NK-92 (cell line): ENCODE measurements around the gene MEGF11.
"Not testable (repeated sequence)": the region's sequence is repeated elsewhere in the genome, so short reads cannot be mapped to it uniquely, and the experiment has no call there.

Experiments used
- DNase-seq: peaks from one replicate; lab custom pipeline; 2025; ENCODE audit not compliant: unreplicated experiment; lab: John Stamatoyannopoulos, UW

The MEGF11 gene

GRCh38 chr15:66276546-66276945, 23.0 kb upstream of the MEGF11 start:
- no peak for DNase-seq

DNA sequence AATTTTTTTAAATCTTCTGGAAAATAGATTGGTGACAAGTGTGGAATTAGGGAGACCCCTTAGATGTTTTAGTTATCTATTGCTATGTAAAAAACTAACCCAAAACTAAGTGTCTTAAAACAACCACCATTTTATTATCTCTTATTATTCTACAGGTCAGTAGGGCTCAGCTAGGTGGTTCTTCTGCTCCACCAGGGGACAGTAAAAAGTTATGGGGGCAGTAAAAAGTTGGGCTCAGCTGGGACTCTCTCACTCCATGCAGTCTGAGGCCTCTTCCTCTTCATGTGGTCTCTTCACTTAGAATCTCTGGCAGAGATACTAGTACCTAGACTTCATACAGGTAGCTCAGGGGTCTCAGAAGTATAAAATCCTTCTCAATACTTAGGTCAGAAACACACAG, 21.8 kb upstream of the MEGF11 start:
- DNase-seq: no peak

DNA sequence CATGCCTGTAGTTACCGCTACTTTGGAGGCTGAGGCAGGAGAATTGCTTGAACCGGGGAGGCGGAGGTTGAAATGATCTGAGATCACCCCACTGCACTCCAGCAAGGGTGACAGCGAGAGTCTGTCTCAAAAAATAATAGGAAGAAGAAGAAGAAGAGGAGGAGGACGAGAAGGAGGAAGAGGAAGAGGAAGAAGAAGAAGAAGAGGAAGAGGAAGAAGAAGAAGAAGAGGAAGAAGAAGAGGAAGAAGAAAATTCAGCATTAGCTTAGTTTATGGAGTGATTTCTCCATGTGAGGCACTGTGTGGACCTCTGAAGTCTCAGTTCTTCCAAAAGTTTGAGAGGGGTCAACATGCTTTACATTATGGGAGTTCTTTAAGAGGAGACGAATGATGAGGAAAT, 17.4 kb upstream of the MEGF11 start:
- no peak for DNase-seq

DNA sequence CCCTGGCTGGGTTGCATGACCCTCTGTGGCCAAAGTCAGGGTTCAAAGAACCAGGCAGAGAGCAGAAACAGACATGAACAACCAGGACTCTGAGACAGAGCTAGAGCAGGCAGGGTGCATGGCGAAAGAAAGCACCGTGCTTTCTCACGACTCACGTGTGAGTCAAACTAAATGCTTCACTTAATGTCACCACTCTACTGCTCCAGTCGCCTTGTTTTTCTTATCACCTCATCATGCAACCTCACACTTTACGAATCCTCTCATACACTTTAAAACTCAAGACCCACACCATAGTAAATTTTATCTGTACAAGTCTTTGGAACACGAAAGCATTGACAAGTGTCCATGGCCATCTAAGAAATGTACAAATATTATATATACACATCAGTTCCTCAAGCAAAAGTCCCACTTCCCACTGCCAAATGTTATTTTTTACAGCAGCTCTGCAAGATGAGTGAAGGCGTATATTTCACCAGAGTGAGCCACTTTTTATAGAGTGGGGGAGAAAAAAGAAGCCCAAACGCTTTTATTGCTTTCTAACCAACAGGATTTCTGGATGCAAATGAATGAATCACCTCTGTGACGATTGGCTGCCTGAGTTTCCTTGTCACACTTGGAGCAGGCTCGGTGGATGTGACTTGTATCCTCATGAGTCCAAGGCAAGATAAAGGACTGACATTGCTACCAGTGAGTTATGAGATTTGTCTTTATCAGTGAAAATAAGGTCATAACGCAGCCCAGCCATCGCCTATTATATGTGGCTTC, 16.0 kb upstream of the MEGF11 start:
- DNase-seq: no peak

DNA sequence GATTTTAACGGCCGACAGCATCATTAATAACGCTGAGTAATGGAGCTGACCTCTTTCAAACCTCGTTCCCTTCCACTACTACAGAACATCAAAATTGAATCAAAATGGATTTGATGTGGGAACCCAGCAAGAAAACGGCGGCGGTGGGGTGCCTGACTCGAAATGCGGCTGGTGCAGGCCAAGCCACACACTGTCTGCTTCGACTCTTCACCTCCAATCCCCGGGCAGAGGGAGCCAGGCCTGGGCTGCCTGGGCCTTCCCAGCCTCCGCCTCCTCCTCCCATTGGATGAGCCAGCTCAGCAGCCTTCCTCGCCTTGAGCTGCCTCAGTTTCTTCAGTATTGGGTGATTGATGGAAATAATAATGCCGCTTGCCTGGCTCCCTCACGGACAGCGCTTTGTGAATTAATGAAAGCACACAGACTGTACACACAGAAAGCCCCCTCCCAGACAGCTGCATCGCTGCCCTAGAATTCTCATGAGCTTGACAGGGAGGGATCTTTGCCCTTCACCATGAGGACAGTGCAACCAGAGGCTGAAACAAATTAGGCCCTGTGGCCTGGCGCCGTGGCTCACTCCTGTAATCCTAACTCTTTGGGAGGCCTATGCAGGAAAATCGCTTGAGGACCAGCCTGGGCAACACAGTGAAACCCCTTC, 11.4 kb upstream of the MEGF11 start:
- DNase-seq: no peak

GRCh38 chr15:66262837-66263236, 9.3 kb upstream of the MEGF11 start:
- not testable (repeated sequence) for DNase-seq

GRCh38 chr15:66261056-66261455, 7.5 kb upstream of the MEGF11 start:
- no peak for DNase-seq

DNA sequence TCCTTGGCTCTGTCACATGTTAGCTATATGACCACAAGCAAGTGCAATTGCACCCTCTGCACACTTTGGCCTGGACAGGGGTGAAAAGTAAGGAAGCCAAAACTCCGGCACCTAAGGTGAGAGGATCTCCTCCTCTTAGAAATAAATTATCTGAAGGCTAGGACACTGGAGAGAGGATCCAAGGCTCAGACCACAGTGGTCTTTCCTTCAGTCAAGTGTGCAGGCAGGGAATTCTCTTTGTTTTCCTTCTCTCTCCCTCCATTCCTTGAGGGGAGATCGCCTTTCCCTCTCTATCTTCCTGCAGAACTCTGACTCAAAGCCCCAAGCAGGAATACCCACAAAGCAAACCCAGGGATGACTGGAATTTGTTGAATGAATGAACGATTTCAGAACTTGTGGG, 3.1 kb upstream of the MEGF11 start:
- no peak for DNase-seq

DNA sequence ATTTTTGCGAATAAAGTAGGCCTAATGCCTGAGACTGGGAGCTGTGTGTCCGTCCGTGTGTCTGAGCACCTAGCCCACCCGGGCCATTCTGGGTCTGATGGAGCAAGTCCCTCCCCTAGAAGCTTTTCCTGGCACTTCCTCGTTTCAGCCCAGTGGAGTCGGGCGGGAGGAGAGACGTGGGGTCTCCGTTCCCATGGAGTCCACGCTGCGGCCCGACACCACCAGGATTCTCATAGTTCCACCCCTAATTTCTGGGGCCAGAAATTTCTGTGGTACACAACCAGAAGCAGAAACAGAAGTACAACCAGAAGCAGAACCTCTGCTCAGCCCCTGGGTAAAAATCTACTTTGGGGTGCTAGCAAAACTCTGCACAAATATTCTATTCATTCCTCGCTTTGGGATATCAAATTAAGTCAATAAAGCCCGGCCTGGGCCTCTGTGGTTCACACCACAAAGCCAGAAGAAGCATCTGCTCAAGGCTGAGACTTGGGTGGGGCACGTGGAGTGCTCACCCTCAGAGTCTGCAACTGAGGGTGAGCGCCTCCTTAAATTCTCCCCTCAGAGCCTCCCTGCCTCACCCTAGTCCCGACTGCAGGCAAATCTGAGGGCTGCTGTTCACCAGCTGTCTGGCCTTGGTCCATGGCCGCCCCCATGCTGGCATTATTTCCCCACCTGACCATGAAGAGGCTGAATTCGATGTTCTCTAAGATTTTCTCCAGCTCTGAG, 1.6 kb upstream of the MEGF11 start:
- DNase-seq: no peak

- no peak for DNase-seq
These were observed 770 bp upstream of the MEGF11 start for GRCh38 chr15:66254089-66254950.

GRCh38 chr15:66252685-66253417, 699 bp downstream of the MEGF11 start:
- no peak for DNase-seq

- no peak for DNase-seq
These were observed 1.5 kb downstream of the MEGF11 start for GRCh38 chr15:66251790-66252684.

DNA sequence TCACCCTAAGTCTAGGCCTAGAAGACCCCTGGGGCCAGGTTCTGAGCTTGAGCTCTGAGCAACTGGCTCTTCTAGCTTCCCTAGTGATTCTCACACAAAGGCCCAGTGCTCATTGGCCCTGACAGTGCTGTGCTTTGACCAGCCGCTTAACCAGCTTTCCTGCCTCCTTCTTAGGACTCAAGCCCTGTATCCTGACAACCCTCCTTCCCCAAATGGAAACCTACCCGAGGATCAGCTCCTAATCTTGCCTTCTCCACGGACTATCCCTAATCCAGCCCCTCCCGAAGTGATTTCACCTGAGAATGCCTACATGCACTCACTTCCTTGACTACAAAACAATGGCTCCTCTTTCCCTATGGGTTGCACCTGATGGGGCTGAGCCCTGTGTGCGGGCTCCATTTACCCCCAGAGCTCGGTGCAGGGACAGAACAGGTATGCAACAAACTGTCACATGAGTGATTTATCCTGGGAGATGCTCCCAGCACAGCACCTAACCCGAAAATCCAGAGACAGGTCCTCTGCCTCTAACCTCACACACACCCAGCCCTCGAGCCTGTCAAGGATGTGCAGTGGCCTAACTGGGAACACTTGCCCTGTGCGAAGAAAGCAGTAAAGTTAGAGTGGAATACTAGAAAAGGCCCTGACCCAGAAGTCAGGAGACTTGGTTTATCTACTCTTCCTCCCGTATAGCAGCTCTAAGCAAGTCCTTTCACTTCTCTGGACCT, 2.3 kb downstream of the MEGF11 start:
- DNase-seq: no peak

DNA sequence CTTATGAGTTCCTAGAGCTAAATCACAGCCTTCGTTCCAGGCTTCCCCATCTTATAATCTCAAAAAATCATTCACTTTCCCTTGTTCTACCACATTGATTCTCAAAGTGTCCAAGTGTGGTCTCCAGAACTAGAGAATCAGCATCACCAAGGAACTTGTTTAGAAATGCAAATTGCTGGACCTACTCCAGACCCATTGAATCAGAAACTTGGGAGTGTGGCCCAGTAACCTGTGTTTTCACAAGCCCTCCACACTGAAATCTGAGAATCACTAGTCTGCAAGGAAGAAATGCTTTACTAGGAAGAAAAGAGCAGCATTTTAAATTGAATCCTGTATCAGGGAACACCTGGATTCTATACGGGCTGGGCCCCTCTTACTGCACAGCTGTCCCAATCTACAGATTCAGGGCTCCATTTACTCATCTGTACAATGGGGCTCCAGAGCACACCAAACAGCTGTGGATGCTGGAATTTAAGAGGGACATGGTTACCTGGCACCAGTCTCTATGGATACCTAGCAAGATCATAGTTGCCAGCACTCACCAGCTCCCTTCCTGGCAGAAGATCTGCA, 3.9 kb downstream of the MEGF11 start:
- no peak for DNase-seq

GRCh38 chr15:66246937-66247336, 6.6 kb downstream of the MEGF11 start:
- no peak for DNase-seq

DNA sequence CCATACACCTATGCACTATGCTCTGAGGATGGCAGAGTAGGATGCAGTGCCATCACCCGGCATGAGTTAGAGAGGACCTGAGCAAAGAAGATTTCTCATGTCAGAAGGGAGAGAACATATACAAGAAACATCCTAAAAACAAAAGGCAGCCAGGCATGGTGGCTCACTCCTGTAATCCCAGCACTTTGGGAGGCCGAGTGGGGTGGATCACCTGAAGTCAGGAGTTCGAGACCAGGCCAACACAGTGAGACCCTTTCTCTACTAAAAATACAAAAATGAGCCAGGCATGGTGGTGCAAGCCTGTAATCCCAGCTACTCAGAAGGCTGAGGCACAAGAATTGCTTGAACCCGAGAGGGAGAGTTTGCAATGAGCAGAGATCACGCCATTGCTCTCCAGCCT, 7.7 kb downstream of the MEGF11 start:
- not testable (repeated sequence) for DNase-seq

GRCh38 chr15:66241908-66242285, 11.7 kb downstream of the MEGF11 start:
- DNase-seq: no peak

- DNase-seq: no peak
These were observed 12.3 kb downstream of the MEGF11 start for GRCh38 chr15:66241087-66241907.
